Amygdala (tissue), 56 donors: Measurements from ENCODE around the gene CAMTA1.
"Not testable (repeated sequence)": the region's sequence is repeated elsewhere in the genome, so short reads cannot be mapped to it uniquely, and the experiment has no call there.

Source experiments
- DNase-seq, 56 donors: peaks; one replicate each; lab custom pipeline; 2025; lab: John Stamatoyannopoulos, UW

CAMTA1 gene, protein sequence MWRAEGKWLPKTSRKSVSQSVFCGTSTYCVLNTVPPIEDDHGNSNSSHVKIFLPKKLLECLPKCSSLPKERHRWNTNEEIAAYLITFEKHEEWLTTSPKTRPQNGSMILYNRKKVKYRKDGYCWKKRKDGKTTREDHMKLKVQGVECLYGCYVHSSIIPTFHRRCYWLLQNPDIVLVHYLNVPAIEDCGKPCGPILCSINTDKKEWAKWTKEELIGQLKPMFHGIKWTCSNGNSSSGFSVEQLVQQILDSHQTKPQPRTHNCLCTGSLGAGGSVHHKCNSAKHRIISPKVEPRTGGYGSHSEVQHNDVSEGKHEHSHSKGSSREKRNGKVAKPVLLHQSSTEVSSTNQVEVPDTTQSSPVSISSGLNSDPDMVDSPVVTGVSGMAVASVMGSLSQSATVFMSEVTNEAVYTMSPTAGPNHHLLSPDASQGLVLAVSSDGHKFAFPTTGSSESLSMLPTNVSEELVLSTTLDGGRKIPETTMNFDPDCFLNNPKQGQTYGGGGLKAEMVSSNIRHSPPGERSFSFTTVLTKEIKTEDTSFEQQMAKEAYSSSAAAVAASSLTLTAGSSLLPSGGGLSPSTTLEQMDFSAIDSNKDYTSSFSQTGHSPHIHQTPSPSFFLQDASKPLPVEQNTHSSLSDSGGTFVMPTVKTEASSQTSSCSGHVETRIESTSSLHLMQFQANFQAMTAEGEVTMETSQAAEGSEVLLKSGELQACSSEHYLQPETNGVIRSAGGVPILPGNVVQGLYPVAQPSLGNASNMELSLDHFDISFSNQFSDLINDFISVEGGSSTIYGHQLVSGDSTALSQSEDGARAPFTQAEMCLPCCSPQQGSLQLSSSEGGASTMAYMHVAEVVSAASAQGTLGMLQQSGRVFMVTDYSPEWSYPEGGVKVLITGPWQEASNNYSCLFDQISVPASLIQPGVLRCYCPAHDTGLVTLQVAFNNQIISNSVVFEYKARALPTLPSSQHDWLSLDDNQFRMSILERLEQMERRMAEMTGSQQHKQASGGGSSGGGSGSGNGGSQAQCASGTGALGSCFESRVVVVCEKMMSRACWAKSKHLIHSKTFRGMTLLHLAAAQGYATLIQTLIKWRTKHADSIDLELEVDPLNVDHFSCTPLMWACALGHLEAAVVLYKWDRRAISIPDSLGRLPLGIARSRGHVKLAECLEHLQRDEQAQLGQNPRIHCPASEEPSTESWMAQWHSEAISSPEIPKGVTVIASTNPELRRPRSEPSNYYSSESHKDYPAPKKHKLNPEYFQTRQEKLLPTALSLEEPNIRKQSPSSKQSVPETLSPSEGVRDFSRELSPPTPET (N-terminal part only)

DNA sequence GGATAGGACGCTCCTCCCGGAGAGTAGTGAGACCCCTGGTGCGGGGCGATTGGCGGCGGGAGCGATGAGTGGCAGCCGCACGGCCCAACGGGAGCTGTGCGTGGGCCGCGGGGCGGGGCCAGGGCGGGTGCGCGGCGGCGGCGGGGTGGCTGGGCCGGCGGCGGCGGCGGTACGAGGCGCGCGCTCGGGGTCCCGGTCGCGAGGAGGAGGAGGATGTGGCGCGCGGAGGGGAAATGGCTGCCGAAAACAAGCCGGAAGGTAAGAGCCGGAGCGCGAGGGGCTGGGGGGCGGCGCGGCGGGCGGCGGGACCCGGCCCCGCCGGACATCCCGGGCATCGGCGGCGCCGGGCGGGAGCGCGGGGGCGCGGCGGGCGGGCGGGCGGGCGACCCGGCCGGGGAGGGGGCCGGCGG lies at the start of gene CAMTA1:
Gene CAMTA1, plus strand, starts transcription at position 137 of the 410 bp plus-strand sequence. Its CDS starts 77 bp downstream, at position 214.
- DNase-seq = no peak

- DNase-seq = no peak
Observed at GRCh38 chr1:6738987-6739676, 46.1 kb upstream of the CAMTA1 start.

GRCh38 chr1:6742676-6743188 lies 42.5 kb upstream of the CAMTA1 start:
- DNase-seq = not testable (repeated sequence)

GRCh38 chr1:6743189-6744101 lies 41.8 kb upstream of the CAMTA1 start:
- DNase-seq = peak in 18 of 56 donors; percentile 2 to 46 (median 8)

DNA sequence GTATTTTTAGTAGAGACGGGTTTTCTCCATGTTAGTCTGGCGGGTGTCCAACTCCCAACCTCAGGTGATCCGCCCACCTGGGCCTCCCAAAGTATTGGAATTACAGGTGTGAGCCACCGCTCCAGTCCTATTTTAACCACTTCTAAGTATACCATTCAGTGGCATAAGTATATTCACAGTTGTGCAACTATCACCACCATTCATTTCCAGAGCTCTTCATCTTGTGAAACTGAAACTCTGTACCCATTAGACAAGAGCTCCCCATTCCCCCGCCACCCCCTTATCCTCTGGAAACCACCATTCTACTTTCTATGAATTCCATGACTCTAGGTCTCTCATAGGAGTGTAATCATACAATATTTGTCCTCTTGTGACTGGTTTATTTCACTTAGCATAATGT lies 40.2 kb upstream of the CAMTA1 start:
- no peak for DNase-seq

GRCh38 chr1:6747674-6748073 lies 37.6 kb upstream of the CAMTA1 start:
- DNase-seq = no peak

DNA sequence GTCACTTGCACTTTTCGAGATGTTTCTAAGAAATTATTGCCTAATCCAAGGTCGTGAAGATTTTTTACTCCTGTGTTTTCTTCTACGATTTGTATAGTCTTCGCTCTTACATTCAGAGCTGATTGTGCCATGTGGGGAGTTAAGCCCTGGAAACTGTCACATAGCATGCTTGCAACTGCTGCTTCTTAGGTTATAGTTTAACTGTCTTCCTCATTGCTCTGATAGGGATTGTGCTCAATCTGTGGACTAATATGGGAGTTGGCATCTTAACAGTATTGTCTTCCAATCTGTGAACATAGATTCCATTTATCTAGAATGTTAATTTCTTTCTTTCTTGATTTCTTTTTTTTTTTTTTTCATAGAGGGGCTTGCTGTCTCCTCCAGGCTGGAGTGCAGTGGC lies 34.8 kb upstream of the CAMTA1 start:
- DNase-seq = no peak

- DNase-seq = no peak
Observed at GRCh38 chr1:6753320-6754140, 31.7 kb upstream of the CAMTA1 start.

- DNase-seq = no peak
Observed at GRCh38 chr1:6756457-6756856, 28.8 kb upstream of the CAMTA1 start.

GRCh38 chr1:6757719-6758435 lies 27.4 kb upstream of the CAMTA1 start:
- DNase-seq = no peak

DNA sequence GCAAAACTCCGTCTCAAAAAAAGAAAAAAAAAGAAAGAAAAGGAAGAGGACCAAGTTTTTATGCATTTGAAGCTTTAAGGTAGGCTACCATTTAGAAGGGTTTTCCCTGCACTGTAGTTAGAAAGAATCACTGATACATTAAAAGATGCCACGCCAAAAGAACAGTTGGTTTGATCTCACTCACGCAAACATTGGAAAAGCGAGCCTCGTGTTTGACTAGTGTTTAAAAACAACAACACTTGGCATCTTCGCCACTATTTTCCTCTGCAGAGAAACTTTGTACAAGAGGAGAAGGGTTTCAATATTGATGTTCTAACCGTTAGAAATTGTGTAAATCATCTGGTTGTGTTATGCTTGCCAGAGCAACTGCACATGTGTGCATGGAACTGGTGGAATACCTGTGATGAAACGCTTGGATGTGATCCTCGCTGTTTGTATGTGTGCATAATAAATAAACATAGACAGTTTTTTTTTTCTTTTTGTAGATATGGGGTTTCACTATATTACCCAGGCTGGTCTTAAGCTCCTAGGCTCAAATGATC lies 24.0 kb upstream of the CAMTA1 start:
- DNase-seq = no peak

DNA sequence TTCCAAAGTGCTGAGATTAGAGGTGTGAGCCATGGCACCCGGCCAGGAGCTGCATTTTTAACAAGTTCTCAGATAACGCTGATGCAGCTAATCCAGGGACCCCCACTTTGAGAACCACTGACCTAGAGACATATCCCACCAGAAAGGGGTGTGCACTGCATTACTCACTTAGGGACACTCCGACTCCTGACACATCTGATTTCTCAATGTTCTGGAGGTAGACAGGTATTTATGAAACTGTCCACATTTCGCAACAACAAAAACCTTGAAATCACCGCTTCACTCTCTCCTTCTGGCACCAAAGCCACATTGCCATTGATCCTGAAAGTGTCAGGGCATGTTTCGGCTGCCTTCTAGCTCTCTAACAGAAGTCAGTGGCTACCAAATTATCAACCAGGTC lies 23.2 kb upstream of the CAMTA1 start:
- DNase-seq = no peak

DNA sequence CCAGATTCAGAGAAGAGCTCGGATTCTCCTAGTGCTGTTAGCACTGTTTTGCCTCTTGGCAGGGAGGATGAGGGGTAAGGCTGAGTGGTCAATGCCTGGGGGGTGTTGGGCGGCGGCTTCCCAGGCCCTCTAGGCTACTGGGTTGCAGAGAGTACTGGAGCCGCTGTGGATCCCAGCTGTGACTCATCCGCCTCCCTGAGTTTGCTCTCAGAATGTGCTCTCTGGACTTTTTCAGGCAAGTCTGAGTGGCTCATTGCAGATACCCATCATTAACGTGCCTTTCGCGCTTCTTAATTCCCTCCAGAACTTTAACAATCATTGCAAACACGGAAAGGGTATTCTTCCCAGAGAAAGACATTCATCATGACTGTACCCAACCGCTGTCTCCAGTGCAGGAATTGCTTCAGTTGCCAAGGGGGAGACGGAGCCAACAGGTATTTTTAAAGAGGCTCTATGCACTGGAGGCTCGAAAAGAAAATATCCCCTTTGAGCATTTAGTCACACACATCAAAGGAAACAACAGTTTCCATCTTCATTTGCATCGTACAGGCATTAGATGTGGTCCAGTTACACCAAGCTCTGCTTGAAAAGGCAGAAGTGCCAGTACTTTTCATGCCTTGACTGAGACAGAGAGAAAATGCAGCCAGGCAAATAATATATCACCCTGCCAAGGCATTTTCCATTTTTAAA lies 14.4 kb upstream of the CAMTA1 start:
- no peak for DNase-seq

GRCh38 chr1:6771441-6771769 lies 13.8 kb upstream of the CAMTA1 start:
- DNase-seq = no peak

- DNase-seq = no peak
Observed at GRCh38 chr1:6774381-6774780, 10.9 kb upstream of the CAMTA1 start.

DNA sequence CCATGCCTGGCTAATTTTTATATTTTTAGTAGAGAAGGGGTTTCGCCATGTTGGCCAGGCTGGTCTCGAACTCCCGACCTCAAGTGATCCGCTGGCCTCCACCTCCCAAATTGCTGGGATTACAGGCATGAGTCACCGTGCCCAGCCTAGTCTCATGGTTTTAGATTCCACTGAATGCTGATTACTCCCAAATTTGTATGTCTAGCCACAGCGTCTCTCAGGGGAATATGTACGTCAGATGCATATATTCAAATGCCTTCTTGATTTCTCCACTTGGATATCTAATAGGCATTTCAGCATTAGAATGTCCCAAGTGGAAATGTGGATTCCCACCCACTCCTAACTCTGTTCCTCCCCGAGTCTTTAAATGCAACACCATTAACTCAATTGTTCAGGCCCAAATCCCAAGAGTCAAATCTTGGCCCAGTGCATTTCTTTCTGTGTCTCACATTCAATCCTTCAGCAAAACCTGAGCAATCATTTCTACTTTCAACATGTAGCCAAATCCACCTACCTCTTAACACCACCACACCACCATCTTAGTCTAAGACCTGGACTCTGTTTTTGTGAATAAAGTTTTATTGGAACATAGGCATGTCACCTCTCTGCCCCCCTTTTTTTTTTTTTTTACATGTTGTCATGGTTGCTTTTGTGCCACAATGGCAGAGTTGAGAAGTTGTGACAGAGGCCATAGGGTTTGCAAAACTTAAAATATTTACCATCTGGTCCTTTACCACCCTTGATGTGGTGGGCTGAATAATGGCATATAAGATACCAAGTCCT lies 9.8 kb upstream of the CAMTA1 start:
- DNase-seq = no peak
